Measurements from ENCODE around the gene CLDN20. TPM values are rescaled to one million over a fixed set of nuclear protein-coding genes. Genes with fewer than 3 reads are reported as not detected.
A peak's percentile ranks its signal among the peaks of the same experiment; 100 is the strongest.

The CLDN20 gene
- total RNA-seq, 4 donors from 2014 or later, result not detected

DNA sequence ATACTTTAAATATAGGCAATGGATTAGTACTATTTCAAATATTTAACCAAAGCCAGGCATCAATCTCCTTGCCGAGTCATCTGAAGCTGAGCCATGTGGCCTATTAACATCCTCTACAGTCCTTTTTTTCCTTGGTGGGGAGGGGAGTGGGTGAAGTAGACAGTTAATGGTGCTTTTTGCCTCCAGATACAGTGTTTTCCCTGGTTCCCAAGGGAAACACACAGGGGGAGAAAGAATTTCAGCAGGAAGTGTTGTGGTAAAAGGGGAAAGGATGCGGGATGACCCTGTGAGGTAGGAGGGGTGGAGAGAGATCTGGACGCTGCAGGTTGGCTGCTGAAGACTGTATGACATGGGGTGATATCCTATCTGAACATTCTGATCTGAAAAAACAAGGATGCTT, 9.6 kb downstream of the CLDN20 start:
- no peaks in the 10 kb centered on the region for H3K27me3 ChIP-seq
- peaks cover 31 to 45% (median 43%) of the 10 kb centered on the region in 4 donors for H3K4me1 ChIP-seq
- H3K9me3 ChIP-seq, result no peaks in the 10 kb centered on the region
- H3K4me3 ChIP-seq, result no peak overlapping the region
- peak overlapping the region; percentile 48 to 65 (median 58) for H3K27ac ChIP-seq (replicated peaks in 1 of 4)
- WGBS, result 28% methylated on average over 3 of the region's 3 CpGs
- intact Hi-C loops (cut with DNase I), result no loop called here
- TF ChIP-seq EP300 (IDR thresholded peaks at IDR 0.05) (no peak), POLR2A (IDR thresholded peaks at IDR 0.05; ENCODE audit: low read depth) (no peak), POLR2AphosphoS5 (IDR thresholded peaks at IDR 0.05) (no peak)
- TF ChIP-seq, protein P1, sequence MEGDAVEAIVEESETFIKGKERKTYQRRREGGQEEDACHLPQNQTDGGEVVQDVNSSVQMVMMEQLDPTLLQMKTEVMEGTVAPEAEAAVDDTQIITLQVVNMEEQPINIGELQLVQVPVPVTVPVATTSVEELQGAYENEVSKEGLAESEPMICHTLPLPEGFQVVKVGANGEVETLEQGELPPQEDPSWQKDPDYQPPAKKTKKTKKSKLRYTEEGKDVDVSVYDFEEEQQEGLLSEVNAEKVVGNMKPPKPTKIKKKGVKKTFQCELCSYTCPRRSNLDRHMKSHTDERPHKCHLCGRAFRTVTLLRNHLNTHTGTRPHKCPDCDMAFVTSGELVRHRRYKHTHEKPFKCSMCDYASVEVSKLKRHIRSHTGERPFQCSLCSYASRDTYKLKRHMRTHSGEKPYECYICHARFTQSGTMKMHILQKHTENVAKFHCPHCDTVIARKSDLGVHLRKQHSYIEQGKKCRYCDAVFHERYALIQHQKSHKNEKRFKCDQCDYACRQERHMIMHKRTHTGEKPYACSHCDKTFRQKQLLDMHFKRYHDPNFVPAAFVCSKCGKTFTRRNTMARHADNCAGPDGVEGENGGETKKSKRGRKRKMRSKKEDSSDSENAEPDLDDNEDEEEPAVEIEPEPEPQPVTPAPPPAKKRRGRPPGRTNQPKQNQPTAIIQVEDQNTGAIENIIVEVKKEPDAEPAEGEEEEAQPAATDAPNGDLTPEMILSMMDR (IDR thresholded peaks at IDR 0.05), result no peak
- no peaks in the 10 kb centered on the region for H3K36me3 ChIP-seq
- DNase-seq (ENCODE audit: extremely low spot score), result no peak

DNA sequence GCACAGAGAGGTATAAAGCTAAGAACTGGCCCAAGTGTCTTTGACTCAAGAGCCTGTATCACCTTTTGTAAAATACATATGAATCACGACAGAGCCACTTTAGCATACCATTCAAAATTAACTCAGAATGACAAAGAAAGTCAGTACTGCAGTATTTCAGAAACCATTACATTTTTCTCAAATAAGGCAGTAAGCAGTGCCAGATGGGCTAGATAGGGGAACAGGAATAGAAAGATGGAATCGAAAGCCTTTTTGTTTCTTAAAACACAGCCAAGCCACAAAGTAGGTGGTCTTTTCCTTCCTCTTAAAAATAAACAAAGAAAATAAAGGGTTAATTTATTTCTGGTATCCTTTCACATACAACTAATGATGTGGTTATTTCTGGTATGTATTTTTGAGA, 10.3 kb downstream of the CLDN20 start:
- peaks cover 31 to 45% (median 43%) of the 10 kb centered on the region in 4 donors for H3K4me1 ChIP-seq

DNA sequence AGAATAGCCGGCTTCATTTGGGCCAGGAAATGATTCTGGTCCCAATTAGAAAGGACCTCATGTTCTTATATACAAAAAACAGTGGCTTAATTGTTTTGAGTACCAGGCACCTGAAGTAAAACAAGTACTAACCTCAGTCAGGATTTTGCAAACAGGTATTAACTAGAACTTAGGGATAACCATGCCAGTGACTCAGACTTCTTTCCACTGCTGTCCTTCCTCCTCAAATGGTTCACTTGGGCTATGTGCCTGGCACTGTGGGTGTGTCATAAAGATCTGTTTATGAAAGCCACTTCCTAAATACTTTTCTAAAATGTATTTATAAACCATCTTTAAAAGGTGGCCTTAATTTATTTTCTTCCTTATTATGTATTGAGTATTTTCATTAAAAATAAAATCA, 10.7 kb downstream of the CLDN20 start:
- intact Hi-C loops (cut with DNase I), result no loop called here
- no peak for DNase-seq (ENCODE audit: extremely low spot score)
- peak overlapping the region; percentile 48 to 65 (median 58) for H3K27ac ChIP-seq (replicated peaks in 1 of 4)
- 63% methylated on average over 1 of the region's 1 CpG for WGBS
- no peak overlapping the region for H3K4me3 ChIP-seq
- TF ChIP-seq EP300 (IDR thresholded peaks at IDR 0.05) (no peak), POLR2AphosphoS5 (IDR thresholded peaks at IDR 0.05) (no peak), POLR2A (IDR thresholded peaks at IDR 0.05; ENCODE audit: low read depth) (no peak)
- TF ChIP-seq, protein P1 (IDR thresholded peaks at IDR 0.05), result no peak
- no peaks in the 10 kb centered on the region for H3K27me3 ChIP-seq
- no peaks in the 10 kb centered on the region for H3K36me3 ChIP-seq
- peaks cover 31 to 45% (median 43%) of the 10 kb centered on the region in 4 donors for H3K4me1 ChIP-seq
- no peaks in the 10 kb centered on the region for H3K9me3 ChIP-seq

More for the DNA sequence above, 10.3 kb downstream of the CLDN20 start:
- no peaks in the 10 kb centered on the region for H3K27me3 ChIP-seq
- peak overlapping the region; percentile 48 to 65 (median 58) for H3K27ac ChIP-seq (replicated peaks in 1 of 4)
- no peak for DNase-seq (ENCODE audit: extremely low spot score)
- TF ChIP-seq, protein P1 (IDR thresholded peaks at IDR 0.05), result no peak
- TF ChIP-seq POLR2AphosphoS5 (IDR thresholded peaks at IDR 0.05) (no peak), POLR2A (IDR thresholded peaks at IDR 0.05; ENCODE audit: low read depth) (no peak), EP300 (IDR thresholded peaks at IDR 0.05) (no peak)
- no peaks in the 10 kb centered on the region for H3K9me3 ChIP-seq
- intact Hi-C loops (cut with DNase I), result no loop called here
- 38% methylated on average over 2 of the region's 2 CpGs for WGBS
- H3K4me3 ChIP-seq, result no peak overlapping the region
- no peaks in the 10 kb centered on the region for H3K36me3 ChIP-seq

DNA sequence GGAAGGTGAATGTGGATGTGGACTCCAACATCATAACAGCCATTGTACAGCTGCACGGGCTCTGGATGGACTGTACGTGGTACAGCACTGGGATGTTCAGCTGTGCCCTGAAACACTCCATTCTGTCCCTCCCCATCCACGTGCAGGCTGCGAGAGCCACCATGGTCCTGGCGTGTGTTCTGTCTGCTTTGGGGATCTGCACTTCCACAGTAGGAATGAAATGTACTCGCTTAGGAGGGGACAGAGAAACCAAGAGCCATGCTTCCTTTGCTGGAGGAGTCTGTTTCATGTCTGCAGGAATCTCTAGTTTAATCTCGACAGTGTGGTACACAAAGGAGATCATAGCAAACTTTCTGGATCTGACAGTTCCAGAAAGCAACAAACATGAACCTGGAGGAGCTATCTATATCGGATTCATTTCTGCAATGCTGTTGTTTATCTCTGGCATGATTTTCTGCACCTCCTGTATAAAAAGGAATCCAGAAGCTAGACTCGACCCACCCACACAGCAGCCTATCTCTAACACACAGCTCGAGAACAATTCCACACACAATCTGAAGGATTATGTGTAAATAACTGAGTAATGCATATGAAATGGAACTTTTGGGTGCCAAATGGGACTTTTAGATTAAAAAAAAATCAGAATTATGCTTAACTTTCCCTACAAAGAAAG, 12.1 kb downstream of the CLDN20 start:
- Histone ChIP-seq H3K36me3 (peaks cover 0 to 3% (median 0%) of the 10 kb centered on the region in 4 donors), H3K4me1 (peaks cover 31 to 45% (median 43%) of the 10 kb centered on the region in 4 donors), H3K4me3 (no peak overlapping the region), H3K27ac (replicated peaks in 1 of 4) (peak overlapping the region; percentile 46 to 66 (median 60)), H3K9me3 (no peaks in the 10 kb centered on the region), H3K27me3 (no peaks in the 10 kb centered on the region)
- DNase-seq (ENCODE audit: extremely low spot score), result no peak
- intact Hi-C loops (cut with DNase I), result no loop called here
- 53% methylated on average over 9 of the region's 10 CpGs for WGBS
- TF ChIP-seq, protein P1 (IDR thresholded peaks at IDR 0.05), result no peak
- TF ChIP-seq EP300 (IDR thresholded peaks at IDR 0.05), result no peak
- no peak for TF ChIP-seq POLR2AphosphoS5 (IDR thresholded peaks at IDR 0.05)
- TF ChIP-seq POLR2A (IDR thresholded peaks at IDR 0.05; ENCODE audit: low read depth), result no peak
